Measurements from ENCODE around the gene PFDN1. TPM values are rescaled to one million over a fixed set of nuclear protein-coding genes. Genes with fewer than 3 reads are reported as not detected.

PFDN1 gene
- total and polyA plus RNA-seq, 3 donors from 2014 or later: 62.4 to 185 (median 156) TPM

- no peaks in the 10 kb centered on the region for H3K27me3 ChIP-seq
- intact Hi-C loops (cut with DNase I; ENCODE audit: low total_unique reads): no loop called here
- H3K4me1 ChIP-seq: peaks cover 27% of the 10 kb centered on the region
- H3K36me3 ChIP-seq (ENCODE audit: low read depth, missing control alignments): no peaks in the 10 kb centered on the region
- H3K27ac ChIP-seq: no peak overlapping the region
- 44 to 53% methylated on average over 1 of the region's 1 CpG for WGBS, 2 donors
- DNase-seq: no peak
- H3K4me3 ChIP-seq: no peak overlapping the region
- TF ChIP-seq POLR2A (IDR thresholded peaks at IDR 0.05): no peak
- TF ChIP-seq CTCF (IDR thresholded peaks at IDR 0.05): no peak
- no peaks in the 10 kb centered on the region for H3K9me3 ChIP-seq
These were observed 21.8 kb upstream of the PFDN1 start for GRCh38 chr5:140324617-140325241.

- Histone ChIP-seq H3K9me3 (no peaks in the 10 kb centered on the region), H3K27me3 (no peaks in the 10 kb centered on the region), H3K36me3 (ENCODE audit: low read depth, missing control alignments) (no peaks in the 10 kb centered on the region), H3K4me3 (no peak overlapping the region), H3K27ac (peak overlapping the region in 1 of 2 donors; percentile 6), H3K4me1 (peaks cover 27% of the 10 kb centered on the region)
- no peak for DNase-seq
- no peak for TF ChIP-seq CTCF (IDR thresholded peaks at IDR 0.05)
- no peak for TF ChIP-seq POLR2A (IDR thresholded peaks at IDR 0.05)
- 70 to 82% methylated on average over 5 of the region's 5 CpGs for WGBS, 2 donors
- intact Hi-C loops (cut with DNase I; ENCODE audit: low total_unique reads): no loop called here
These were observed 21.2 kb upstream of the PFDN1 start for GRCh38 chr5:140324041-140324600.

- intact Hi-C loops (cut with DNase I; ENCODE audit: low total_unique reads): no loop called here
- H3K27me3 ChIP-seq: no peaks in the 10 kb centered on the region
- no peaks in the 10 kb centered on the region for H3K36me3 ChIP-seq (ENCODE audit: low read depth, missing control alignments)
- no peaks in the 10 kb centered on the region for H3K9me3 ChIP-seq
- DNase-seq: peak; percentile 81
- TF ChIP-seq POLR2A (IDR thresholded peaks at IDR 0.05) (no peak), CTCF (IDR thresholded peaks at IDR 0.05) (no peak)
- H3K4me1 ChIP-seq: peaks cover 27% of the 10 kb centered on the region
- WGBS, 2 donors: 46 to 60% methylated on average over 7 to 9 of the region's 9 CpGs
- H3K27ac ChIP-seq: peak overlapping the region; percentile 51 to 56
- H3K4me3 ChIP-seq: no peak overlapping the region
These were observed 20.1 kb upstream of the PFDN1 start for GRCh38 chr5:140322751-140323731.

GRCh38 chr5:140321796-140322195 is 18.9 kb upstream of the PFDN1 start:
- 71 to 93% methylated on average over 2 of the region's 2 CpGs for WGBS, 2 donors

More at GRCh38 chr5:140321796-140322195, 18.9 kb upstream of the PFDN1 start:
- Histone ChIP-seq H3K36me3 (ENCODE audit: low read depth, missing control alignments) (no peaks in the 10 kb centered on the region), H3K27ac (no peak overlapping the region), H3K4me3 (no peak overlapping the region), H3K27me3 (no peaks in the 10 kb centered on the region), H3K4me1 (peaks cover 24% of the 10 kb centered on the region), H3K9me3 (no peaks in the 10 kb centered on the region)
- no peak for TF ChIP-seq POLR2A (IDR thresholded peaks at IDR 0.05)
- TF ChIP-seq CTCF (IDR thresholded peaks at IDR 0.05): no peak
- peak; percentile 38 for DNase-seq
- intact Hi-C loops (cut with DNase I; ENCODE audit: low total_unique reads): no loop called here

All from testis (tissue), 3 donors.